HG03378 (cell line): ENCODE results near the gene LANCL2.
"Not testable (repeated sequence)": the region's sequence is repeated elsewhere in the genome, so short reads cannot be mapped to it uniquely, and the experiment has no call there.

Experiments used
- ATAC-seq: cut with Tn5 transposase; IDR thresholded peaks from one replicate; pipeline ENCODE4 v1.9.1; 2021; ENCODE audit warnings: mild to moderate bottlenecking, moderate library complexity; ENCODE audit not compliant: unreplicated experiment

The LANCL2 gene

GRCh38 chr7:55469271-55469681 lies 104.1 kb downstream of the LANCL2 start:
- ATAC-seq, result no peak

GRCh38 chr7:55469721-55470120 lies 104.6 kb downstream of the LANCL2 start:
- no peak for ATAC-seq

GRCh38 chr7:55470261-55470660 lies 105.1 kb downstream of the LANCL2 start:
- ATAC-seq, result no peak

- not testable (repeated sequence) for ATAC-seq
Observed at GRCh38 chr7:55471594-55471993, 106.5 kb downstream of the LANCL2 start.

- ATAC-seq, result not testable (repeated sequence)
Observed at GRCh38 chr7:55472406-55472805, 107.3 kb downstream of the LANCL2 start.

- no peak for ATAC-seq
Observed at GRCh38 chr7:55472928-55473725, 108.0 kb downstream of the LANCL2 start.

- ATAC-seq, result no peak
Observed at GRCh38 chr7:55473932-55474331, 108.8 kb downstream of the LANCL2 start.

GRCh38 chr7:55474944-55475854 lies 110.1 kb downstream of the LANCL2 start:
- ATAC-seq, result no peak

GRCh38 chr7:55475855-55476803 lies 111.0 kb downstream of the LANCL2 start:
- no peak for ATAC-seq

GRCh38 chr7:55476852-55477780 lies 112.0 kb downstream of the LANCL2 start:
- no peak for ATAC-seq

- no peak for ATAC-seq
Observed at GRCh38 chr7:55477781-55478374, 112.7 kb downstream of the LANCL2 start.

- ATAC-seq, result no peak
Observed at GRCh38 chr7:55478700-55479099, 113.6 kb downstream of the LANCL2 start.

- no peak for ATAC-seq
Observed at GRCh38 chr7:55481155-55481554, 116.0 kb downstream of the LANCL2 start.

GRCh38 chr7:55483046-55483445 lies 117.9 kb downstream of the LANCL2 start:
- ATAC-seq, result no peak
